AG08395 (cell line): ENCODE measurements around the gene L3MBTL4.
"Not testable (repeated sequence)": the region's sequence is repeated elsewhere in the genome, so short reads cannot be mapped to it uniquely, and the experiment has no call there.

Source experiments
- DNase-seq: peaks from one replicate; pipeline ENCODE4 v3.0.0; 2012; ENCODE audit warnings: mixed read lengths, low spot score

L3MBTL4 gene

DNA sequence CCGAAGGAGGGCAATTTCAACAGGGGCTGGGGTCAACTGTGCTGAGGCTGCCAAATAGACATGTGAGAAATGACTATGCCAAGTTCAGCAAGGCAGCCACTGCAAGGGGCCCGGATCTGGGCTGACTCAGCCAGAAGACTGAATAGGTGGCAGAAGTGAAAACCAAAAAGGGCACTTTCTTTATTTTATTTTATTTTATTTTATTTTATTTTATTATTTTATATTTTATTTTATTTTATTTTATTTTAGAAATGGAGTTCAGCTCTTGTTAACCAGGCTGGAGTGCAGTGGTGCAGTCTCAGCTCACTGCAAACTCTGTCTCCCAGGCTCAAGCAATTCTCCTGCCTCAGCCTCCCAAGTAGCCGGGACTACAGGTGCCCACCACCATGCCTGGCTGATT, 228.9 kb downstream of the L3MBTL4 start:
- not testable (repeated sequence) for DNase-seq

DNA sequence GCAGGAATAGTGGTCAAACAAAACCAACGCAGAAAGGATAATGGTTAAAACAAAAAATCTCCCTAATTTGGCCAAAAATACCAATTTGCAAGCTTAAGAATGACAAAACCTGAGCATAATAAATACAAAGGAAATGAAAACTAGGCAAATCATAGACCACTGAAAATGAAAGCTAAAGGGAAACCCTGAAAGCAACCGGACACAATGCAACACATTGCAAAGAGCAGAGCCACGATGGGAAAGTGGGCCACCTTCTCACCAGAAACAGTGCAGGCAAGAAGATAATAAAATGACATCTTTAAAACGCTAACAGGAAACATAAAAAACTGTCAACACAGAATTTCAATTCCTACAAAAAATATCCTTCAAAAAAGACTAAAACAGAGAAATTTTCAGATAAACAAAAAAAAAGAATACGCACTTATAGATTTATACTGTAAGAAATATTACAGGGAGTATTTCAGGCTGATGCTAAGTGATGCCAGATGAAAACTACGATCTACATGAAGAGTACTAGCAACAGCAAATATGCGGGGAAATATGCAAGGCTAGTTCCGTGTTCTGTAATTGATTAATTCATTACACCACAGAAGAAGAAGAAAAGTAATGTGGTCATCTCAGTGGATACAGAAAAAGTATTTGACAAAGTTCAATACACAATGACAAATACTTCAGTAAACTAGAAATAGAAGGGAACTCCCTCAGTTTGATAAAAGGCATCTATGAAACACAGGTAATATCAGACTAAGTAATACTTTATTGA, 239.5 kb downstream of the L3MBTL4 start:
- DNase-seq = no peak

DNA sequence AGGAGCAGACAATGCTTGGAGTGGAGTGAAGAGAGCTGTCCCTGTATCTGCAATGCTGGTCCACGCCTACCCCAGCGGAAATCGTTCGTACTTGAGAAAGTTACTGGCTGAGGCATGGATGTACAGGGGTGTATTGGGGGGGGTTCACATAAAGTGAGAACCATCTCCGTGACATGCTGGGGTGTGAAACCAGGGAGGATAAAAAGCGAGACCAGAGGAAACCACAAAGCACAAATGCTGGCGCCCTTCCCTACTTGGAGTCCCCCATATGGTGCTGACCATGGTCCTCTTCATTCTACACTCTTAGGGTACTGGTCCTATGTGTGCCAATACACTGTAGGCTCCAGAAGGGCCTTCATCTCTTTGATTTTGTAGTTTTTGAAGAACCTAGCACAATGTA, 244.1 kb downstream of the L3MBTL4 start:
- no peak for DNase-seq

DNA sequence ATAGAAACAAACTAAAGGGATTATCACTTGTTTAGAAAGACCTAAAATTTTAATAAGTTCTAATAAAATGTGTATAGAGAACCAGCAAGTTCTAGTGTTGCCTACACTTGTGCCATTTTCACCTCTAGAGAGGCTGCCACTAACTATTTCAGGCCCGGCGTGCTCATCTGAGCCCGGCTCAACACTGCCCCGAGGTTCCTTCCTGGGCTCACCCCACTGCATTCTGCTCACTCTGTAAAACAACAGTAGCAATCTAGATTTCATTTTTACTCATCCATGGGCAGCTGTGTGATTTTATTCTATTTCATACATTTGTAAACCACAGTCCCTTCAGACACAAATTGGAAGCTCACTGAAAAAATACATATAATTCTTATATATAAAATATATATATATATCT, 253.2 kb downstream of the L3MBTL4 start:
- DNase-seq = no peak

DNA sequence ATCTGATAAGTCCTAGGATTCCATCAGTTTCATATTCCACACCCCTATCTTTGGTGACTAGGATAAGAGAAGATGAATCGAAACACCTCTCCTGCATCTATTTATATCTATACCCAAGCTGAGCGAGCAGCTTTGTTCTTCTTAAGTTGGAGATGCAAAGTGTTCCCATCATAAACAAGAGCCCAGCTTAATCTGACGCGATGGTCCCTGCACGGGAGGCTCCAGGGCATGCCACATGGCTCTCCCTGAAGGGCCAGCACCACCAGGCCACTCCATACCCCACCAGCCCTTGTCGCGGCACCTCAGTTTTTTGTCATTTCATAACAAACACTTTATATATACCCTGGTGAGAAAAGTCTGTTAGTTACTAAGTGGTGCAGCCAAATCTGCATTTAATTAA, 255.3 kb downstream of the L3MBTL4 start:
- no peak for DNase-seq

DNA sequence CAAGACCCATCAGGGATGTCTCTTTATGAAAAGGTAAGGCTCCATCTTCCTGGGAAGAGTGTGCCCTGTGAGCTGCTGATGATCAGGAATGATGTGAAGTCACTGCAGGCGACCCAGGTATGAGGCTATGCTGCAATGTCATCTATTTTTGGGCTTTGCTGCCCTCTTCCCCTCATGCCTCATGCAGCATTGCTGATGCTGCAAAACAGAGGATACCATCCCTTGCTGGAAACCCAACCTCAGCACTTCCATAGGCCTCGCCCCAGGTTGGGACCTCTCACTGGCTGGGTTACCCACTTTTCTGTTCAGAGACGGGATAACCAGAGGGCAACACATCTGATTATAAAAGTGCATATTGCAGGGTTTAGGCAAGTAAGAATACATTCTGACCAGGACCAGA, 255.8 kb downstream of the L3MBTL4 start:
- no peak for DNase-seq

DNA sequence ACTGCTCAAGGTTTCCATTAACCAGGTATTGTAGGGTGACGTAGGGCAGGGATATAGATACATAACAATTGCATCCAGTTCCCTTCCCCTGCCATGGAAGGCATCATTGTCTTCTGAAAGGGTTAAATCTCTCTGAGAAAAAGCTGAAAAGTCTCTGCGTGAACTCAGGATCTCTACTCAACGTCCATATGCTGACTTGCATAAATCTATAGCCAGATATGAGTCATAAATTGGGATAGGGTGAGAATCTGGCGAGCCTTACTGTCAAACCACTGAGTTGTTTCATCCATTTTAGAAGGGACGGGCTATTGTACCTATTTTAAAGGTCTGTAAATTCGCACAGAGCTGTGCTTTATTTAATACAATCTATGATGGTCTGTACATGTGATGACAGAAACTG, 258.3 kb downstream of the L3MBTL4 start:
- DNase-seq = no peak

DNA sequence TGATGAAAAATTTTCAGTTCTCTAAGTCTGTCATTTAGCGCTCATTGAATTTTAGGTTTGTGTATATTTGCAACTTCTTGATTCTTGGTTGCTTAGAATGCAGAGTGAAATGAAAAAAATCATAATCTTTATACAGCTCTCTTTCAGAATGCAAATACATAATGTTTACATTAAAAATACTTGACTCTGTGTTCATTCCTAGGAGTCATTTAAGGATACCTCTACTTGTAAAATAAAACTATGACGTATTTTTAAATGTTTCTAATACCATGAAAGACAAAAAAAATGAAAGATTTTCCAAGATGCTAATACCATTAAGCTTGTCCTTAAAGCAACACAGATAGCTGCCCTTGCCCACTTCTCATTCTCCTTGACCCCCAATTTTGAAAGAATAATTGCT, 259.0 kb downstream of the L3MBTL4 start:
- DNase-seq = no peak

DNA sequence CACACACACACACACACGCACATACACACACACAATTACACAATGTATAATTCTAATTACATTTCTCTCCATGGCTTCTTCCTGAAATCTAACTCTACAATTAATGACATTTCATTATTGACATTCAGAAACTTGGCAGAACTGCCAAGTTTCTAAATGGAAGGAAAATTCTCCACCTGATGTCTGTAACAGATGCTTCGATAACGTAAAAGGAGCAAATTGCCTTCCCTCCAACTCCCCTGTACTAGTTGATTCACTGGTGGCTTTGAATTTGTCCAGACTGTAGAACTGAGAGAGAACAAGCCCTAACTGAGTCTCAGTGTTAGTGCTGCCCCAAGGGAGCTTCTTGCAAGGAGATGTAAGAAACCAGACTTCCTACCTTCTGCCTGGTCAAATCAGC, 264.3 kb downstream of the L3MBTL4 start:
- no peak for DNase-seq

DNA sequence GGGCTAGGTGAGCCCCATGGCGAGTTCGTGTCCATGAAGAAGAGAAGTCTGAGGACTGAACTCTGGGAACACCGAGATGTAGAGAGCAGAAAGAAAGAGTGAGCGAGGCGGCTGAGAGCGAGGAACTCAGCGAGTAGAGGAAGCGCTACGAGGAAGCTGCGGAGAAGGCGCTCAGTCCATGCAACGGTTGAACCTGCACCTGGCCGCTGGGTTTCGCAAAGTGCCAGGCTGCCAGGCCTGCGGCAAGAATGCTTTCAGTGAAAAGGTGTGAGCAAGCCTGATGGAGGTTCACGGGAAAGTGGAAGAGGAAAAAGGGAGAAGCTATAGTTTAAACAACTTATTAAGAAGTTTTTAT, 268.4 kb downstream of the L3MBTL4 start:
- DNase-seq = no peak

DNA sequence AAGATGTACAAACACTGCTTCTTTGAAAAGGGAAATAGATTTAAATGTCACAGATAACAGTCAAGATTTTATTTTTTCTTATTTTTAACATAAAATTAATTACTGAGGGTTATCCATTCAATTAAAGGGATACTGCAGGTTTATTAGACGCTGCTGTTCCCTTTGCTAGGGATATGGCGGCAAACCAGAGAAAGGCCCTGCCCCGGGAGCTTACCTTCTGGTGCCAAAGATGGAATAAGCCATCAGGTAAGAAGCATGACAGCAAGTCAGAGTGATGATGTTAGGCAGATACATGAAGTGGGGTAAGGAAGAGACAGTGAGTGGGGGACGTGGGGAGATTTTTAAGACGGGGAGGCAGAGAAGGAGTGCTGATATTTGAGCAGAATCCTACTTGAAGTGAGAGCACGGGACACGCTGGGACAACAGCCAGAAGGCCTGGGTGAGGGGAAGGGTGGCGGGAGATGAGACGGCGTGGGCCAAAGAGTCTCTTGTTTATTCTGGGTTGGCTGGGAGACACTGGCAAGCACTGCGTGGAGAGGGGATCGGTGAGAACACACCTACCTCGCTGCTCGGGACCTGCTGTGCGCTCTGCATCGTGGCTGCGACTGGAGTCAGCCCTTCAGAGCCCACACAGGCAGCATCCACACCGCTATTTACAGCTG, 268.9 kb downstream of the L3MBTL4 start:
- no peak for DNase-seq

DNA sequence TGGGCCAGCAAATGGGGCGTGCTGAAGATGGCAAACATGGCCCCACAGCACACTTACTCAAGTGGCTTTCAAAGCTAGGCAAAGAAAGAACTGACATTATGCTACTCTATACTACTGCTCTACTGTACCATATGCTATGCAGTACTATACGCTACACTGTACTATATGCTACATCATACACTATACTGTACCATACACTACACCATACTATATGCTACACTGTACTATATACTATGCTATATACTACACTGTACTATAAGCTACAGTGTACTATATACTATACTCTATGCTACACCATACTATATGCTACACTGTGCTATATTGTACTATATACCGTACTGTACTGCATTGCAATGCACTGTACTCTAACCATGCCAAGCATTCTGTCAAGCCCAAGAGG, 275.7 kb downstream of the L3MBTL4 start:
- no peak for DNase-seq

DNA sequence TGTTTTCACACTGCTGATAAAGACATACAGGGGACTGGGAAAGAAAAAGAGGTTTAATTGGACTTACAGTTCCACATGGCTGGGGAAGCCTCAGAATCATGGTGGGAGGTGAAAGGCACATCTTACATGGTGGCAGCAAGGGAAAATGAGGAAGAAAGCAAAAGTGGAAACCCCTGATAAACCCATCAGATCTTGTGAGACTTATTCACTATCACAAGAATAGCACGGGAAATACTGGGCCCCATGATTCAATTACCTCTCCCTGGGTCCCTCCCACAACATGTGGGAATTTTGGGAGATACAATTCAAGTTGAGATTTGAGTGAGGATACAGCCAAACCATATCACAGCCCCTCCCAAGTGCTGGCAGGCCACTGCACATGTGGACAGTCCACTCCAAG, 278.8 kb downstream of the L3MBTL4 start:
- not testable (repeated sequence) for DNase-seq

DNA sequence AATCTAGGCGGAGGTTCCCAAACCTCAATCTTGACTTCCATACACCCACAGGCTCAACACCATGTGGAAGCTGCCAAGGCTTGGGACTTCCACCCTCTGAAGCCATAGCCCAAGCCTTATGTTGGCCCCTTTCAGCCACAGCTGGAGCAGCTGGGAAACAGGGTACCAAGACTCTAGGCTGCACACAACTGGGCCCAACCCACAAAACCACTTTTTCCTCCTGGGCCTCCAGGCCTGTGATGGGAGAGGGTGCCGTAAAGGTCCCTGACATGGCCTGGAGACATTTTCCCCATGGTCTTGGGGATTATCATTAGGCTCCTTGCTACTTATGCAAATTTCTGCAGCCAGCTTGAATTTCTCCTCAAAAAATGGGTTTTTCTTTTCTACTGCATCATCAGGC, 279.7 kb downstream of the L3MBTL4 start:
- DNase-seq = not testable (repeated sequence)

DNA sequence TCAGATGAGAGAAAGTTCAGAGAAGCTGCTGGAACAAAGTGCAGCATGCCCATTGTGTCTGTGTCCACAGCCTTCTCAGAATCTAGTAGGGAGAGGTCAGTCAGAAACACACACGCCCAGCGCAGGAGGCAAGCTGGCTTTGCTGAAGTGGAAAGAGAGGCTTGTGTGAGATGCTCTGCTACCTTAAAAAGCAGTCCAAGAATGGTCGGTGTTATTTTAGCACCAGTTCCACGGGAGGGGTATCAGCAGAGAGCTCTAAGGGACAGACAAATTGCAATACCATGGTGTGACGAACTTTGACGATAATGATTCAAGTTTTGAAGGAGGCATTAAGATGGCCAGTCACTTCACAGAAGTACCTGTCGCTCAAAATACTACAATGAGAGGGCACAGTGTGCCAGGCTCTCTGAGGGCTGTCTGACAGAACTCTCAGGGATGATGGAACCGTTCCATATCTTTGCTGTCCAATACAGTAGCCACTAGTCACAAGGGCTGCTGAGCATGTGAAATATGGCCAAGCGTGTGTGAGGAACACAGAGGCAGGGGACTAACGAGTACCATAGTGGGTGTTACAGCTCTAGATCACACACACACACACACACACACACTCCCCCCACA, 281.9 kb downstream of the L3MBTL4 start:
- DNase-seq = no peak

DNA sequence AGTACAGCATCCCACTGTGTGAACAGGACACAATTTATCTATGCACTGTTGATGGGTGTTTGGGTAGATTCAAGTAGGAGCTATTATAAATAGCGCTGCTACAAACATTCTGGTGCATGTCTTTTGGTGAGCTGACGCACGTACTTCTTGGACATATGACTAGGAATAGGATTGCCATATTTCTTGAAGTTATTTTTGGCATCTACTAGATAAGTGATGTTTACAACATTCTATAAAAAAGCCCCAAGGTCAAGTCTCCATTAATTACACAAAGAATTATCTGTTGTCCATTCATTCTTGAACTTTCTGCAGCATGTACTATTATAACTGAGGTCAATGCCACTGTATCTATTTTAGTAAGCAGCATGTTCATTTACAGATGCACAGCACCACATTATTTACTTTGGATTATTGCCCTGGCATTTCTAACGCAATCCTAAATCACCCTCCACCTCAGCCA, 293.9 kb downstream of the L3MBTL4 start:
- no peak for DNase-seq

DNA sequence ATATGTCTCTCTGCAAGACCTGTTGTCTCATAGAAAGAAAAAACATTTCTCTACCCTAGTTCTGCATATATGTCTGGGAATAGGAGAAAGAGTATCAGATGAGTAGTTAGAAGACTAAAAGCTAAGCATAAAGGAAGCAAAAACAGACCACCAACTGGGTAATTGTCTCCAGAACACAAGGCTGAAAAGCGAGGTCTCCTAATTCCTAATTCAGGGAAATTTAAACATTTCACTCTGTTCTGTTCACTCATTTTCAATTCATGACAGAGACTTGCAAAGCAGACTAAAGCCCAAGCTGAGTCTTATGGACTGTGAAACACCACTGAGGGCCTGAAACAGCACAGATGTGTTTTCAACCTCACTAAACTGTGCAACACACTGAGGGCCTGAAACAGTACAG, 294.9 kb downstream of the L3MBTL4 start:
- no peak for DNase-seq

DNA sequence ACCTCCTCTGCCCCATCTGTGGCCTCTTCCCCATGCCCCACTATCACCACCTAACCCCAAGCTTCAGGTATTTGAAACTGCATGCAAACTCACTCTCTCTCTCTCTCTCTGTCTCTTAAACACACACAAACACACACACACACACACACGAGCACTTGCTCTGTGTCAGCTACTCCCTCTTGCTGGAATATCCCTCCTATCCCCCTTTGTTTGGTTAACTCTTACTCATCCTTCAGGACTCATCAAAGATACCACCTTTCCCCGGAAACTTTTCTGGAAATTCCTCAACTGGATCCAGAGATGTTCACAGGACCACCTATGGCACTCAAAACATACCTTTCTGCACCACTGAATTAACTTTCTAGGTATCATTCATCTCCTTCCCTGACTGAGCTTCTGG, 296.6 kb downstream of the L3MBTL4 start:
- no peak for DNase-seq

DNA sequence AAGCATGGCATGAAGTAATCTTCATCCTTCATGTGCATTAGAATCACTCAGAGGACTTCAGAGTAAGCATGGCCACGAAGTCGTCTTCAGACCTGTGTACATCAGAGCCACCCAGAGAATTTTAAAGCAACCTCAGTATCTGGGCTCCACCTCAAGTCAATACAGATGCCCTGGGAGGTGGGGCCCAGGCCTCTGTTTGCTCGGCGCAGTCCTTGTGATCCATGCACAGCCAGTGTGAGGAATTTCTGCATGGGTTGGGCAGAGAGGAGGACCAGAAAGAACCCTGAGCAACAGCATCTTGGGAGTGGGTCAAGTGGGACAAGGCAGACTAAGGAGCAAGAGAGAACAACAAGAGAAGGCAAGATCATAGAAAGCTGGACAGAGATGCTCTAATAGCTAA, 299.0 kb downstream of the L3MBTL4 start:
- no peak for DNase-seq

DNA sequence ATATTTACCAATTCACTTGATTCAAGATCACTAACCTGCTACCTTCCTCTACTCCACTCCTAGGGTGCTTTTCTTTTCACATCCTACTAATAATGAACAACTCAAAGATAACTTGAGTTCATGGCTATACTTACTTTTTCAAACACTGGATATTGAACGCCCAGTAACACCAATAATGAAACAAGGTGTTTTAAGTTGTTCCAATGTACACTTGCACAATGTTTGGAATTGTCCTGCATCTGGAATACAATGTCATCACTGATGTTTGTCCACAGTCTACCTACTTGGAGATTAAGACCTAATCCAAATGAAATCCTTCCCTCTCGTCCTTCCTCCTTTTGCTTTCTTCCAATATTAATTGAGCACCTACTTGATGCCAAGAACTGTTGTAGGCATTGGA, 301.1 kb downstream of the L3MBTL4 start:
- no peak for DNase-seq

DNA sequence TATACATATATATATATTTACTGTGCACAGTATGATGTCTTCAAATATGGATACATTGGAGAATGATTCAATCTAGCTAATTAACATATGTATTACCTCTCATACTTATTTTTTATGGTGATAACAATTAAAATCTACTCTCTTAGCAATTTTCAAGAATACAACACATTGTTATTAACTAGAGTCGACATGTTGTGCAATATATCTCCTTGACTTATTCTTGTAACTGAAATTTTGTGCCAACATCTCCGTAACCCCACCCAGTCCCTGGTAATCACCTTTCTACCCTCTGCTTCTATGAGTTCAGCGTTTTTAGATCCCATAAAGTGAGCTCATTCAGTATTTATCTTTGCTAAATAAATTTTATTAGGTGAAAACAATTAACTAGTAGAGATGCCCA, 303.0 kb downstream of the L3MBTL4 start:
- DNase-seq = no peak

DNA sequence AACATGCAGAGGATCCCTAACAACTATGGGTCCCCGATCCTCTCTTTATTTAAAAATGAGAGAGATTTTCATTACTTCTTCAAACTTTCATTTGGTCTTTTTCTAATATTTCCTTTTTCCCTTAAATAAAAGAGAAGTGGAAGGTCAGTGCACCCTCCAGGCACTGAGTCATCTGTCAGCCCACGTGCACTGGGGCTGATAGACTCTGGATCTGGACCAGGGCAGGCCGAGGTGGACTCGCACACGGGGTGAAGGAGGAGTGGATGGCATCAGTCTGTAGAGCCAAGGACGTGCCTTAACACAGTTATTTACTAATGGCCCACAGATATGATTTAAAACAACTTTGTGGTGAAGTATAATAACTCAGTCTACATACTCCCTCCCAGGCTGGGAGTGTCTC, 305.0 kb downstream of the L3MBTL4 start:
- no peak for DNase-seq

DNA sequence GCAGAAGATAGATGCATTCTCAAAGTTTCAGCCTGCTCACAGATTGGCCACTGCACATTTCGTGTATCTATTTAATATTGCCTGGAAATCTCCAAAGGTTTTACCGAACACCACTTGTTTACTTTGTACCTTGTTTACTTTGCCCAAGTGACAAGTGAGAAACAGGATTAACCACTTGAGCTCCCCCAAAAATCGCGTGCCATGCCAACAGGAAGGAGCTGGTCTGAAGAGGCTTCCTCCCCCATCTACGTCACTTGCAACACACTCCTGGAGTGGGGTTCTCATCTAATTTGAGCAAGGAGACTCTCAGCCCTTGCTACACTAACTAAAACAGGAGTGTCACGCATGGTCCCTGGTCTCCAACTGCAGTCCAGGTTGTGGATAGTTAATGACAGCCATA, 306.9 kb downstream of the L3MBTL4 start:
- DNase-seq = no peak
